ENCODE measurements around the gene HYCC2. TPM values are rescaled to one million over a fixed set of nuclear protein-coding genes. Genes with fewer than 3 reads are reported as not detected.

The HYCC2 gene
- total and polyA plus RNA-seq, 8 donors = 4.2 to 14.5 (median 8.7) TPM

DNA sequence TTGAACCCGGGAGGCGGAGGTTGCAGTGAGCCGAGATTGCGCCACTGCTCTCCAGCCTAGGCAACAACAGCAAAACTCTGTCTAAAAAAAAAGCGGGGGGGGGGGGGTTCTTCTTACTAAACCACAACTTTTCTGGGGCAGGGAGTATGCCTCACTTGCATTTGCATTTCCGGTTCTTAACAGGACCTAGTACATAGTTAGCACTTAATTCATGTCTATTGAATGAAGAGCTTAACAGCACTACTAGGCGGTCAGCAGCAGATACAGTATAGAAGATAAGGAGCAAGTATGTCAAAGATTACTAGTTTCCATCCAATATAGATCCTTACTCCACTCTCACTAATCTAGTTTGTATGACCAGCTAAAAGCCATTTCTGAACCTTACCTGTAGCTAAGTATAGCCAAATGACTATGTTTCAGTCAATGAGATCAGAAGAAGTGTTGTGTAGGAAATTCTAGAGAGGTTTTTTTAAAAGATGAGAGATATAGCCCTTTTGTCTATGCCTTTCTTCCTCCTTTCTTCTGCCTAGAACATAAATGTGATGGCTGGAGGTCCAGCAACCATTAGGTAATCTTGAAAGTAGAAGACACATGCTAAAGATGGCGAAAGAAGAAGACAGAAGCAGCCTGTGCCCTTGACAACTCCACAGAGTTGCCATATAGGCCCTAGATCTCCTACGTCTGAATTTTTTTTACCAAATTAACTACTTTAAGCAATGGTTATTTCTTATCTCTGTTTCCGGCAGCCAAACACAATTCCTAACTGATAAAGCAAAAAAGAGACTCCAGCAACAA, 11.3 kb downstream of the HYCC2 start:
- Histone ChIP-seq H3K4me3 (no peak overlapping the region), H3K27me3 (no peaks in the 10 kb centered on the region), H3K9me3 (no peaks in the 10 kb centered on the region), H3K36me3 (no peaks in the 10 kb centered on the region), H3K27ac (no peak overlapping the region), H3K4me1 (peaks cover 0 to 14% (median 0%) of the 10 kb centered on the region in 3 donors)
- intact Hi-C loops (cut with DNase I) = loop anchor here in 1 of 3 donors (10.0 kb wide), 1 partner anchor 145 kb away; no protein-coding TSS in a partner anchor
- 85 to 89% methylated on average over 10 of the region's 10 CpGs for WGBS, 2 donors
- ATAC-seq (no peak), FAIRE-seq (no peak), DNase-seq (no peak)
- no peak for TF ChIP-seq CTCF (IDR thresholded peaks at IDR 0.05)

DNA sequence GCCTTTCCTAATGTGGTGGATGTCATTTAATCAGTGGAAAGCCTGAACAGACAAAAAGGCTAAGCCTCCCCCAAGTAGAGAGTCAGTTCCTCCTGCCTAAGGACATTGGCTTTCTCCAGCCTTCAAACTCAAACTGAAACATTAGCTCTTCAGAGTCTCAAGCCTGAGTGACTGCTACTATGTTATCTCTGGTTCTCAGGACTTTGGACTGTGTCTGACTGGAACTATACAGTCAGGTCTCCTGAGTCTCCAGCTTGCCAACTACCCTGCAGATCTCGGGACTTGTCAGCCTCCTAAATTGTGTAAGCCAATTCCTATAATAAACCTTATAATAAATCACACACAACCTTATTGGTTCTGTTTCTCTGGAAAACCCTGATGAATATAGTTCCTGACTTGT, 12.6 kb downstream of the HYCC2 start:
- 22 to 25% methylated on average over 1 of the region's 1 CpG for WGBS, 2 donors
- Histone ChIP-seq H3K27me3 (no peaks in the 10 kb centered on the region), H3K27ac (no peak overlapping the region), H3K36me3 (no peaks in the 10 kb centered on the region), H3K4me1 (peaks cover 0 to 12% (median 0%) of the 10 kb centered on the region in 3 donors), H3K9me3 (no peaks in the 10 kb centered on the region), H3K4me3 (no peak overlapping the region)
- intact Hi-C loops (cut with DNase I) = no loop called here
- no peak for DNase-seq
- no peak for TF ChIP-seq CTCF (IDR thresholded peaks at IDR 0.05)
- no peak for FAIRE-seq
- peak; percentile 55 to 98 (median 88) for ATAC-seq

- Histone ChIP-seq H3K4me3 (no peak overlapping the region), H3K4me1 (peaks cover 0 to 12% (median 0%) of the 10 kb centered on the region in 3 donors), H3K27ac (no peak overlapping the region), H3K9me3 (no peaks in the 10 kb centered on the region), H3K27me3 (no peaks in the 10 kb centered on the region), H3K36me3 (no peaks in the 10 kb centered on the region)
- no peak for FAIRE-seq
- peak in 2 of 4 donors; percentile 26 to 40 for ATAC-seq
- WGBS, 2 donors = 49 to 58% methylated on average over 4 of the region's 4 CpGs
- DNase-seq = no peak
- intact Hi-C loops (cut with DNase I) = no loop called here
- TF ChIP-seq CTCF (IDR thresholded peaks at IDR 0.05) = no peak
Measured at GRCh38 chr2:201057715-201058248, 13.7 kb downstream of the HYCC2 start.

DNA sequence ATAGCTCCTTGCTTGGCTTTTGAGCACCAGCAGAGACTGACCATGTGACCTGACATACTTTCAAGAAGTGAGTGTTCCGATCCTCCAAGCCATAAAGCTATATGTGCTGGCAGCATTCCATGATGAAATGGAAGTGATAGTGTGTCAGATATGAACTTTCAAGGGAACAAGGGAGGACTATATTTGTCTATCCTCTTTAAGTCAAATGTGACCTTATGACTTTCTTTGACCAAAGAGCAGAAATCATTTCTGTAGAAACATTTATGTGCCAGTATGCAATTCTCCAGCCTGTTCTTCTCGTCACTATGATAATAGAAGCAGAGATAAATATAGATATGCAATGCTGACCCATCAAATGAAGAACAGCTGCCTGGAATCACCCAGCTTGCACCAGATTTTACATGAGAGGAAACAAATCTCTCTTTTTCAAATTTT, 14.4 kb downstream of the HYCC2 start:
- intact Hi-C loops (cut with DNase I) = no loop called here
- FAIRE-seq (no peak), DNase-seq (no peak), ATAC-seq (peak in 1 of 4 donors; percentile 36)
- Histone ChIP-seq H3K4me3 (no peak overlapping the region), H3K27ac (no peak overlapping the region), H3K27me3 (no peaks in the 10 kb centered on the region), H3K9me3 (no peaks in the 10 kb centered on the region), H3K36me3 (no peaks in the 10 kb centered on the region), H3K4me1 (peaks cover 0 to 12% (median 0%) of the 10 kb centered on the region in 3 donors)
- no peak for TF ChIP-seq CTCF (IDR thresholded peaks at IDR 0.05)
- WGBS, 2 donors = 61 to 62% methylated on average over 2 of the region's 2 CpGs

GRCh38 chr2:201049455-201049854, 22.0 kb downstream of the HYCC2 start:
- Histone ChIP-seq H3K9me3 (no peaks in the 10 kb centered on the region), H3K4me1 (no peaks in the 10 kb centered on the region), H3K36me3 (no peaks in the 10 kb centered on the region), H3K4me3 (no peak overlapping the region), H3K27me3 (no peaks in the 10 kb centered on the region), H3K27ac (no peak overlapping the region)
- TF ChIP-seq CTCF (IDR thresholded peaks at IDR 0.05) = no peak
- ATAC-seq (no peak), DNase-seq (no peak), FAIRE-seq (no peak)
- WGBS, 2 donors = 96% methylated on average over 11 of the region's 11 CpGs
- intact Hi-C loops (cut with DNase I) = no loop called here
